Amygdala (tissue), 56 donors: ENCODE measurements around the gene NFIA.
A peak's percentile ranks its signal among the peaks of the same experiment; 100 is the strongest.

Source experiments
- DNase-seq, 56 donors: peaks; one replicate each; lab custom pipeline; 2025; lab: John Stamatoyannopoulos, UW

Gene NFIA

DNA sequence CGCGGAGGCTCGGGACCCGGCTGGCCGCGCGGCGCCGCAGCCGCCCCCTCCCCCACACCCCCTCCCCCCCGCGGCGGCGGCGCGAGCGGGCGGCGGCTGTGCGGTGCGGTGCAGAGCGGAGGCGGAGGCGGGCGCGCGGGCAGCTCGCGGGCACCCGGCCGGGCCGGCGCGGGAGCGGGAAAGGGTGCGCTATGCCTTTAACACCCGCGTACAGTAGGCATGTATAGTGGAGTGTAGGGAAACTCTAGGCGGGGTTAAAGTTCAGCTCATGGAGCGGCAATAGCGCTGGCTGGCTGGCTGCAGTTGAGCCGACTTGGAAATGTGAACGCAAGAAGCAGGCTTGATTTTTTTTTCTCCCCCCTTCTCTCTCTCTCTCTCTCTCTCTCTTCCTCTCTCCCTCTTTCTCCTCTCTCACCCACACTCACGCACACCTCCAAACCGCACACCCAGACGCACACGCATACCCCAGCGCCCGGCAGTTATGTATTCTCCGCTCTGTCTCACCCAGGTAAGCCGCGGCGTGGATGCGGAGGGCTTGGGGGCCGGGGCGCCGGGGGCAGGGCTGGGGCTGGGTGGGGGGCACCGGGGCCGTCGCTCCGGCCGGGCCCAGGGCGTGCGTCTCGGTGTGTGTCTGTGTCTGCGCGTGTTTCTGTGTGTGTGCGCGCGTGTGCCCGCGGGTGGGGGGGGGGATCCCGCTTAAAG, at the start of gene NFIA:
Gene NFIA, plus strand, starts transcription at position 251 of the 702 bp plus-strand sequence.
- DNase-seq: peak in 31 of 56 donors; percentile 27 to 76 (median 58)

DNA sequence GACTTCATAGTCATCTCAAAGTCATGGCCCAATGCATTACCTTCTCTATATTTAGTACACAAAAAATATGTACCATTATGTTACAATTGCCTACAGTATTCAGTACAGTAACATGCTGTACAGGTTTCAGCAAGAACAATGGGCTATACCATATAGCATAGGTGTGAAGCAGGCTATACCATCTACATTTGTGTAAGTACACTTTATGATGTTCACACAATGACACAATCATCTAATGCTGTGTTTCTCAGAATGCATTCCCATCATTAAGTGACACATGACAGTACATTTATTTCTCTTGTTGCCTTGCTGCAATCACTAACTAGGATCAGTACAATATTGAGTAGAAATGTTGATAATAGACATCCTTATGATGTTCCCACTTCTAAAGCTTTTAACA, 46.5 kb upstream of the NFIA start:
- no peak for DNase-seq

DNA sequence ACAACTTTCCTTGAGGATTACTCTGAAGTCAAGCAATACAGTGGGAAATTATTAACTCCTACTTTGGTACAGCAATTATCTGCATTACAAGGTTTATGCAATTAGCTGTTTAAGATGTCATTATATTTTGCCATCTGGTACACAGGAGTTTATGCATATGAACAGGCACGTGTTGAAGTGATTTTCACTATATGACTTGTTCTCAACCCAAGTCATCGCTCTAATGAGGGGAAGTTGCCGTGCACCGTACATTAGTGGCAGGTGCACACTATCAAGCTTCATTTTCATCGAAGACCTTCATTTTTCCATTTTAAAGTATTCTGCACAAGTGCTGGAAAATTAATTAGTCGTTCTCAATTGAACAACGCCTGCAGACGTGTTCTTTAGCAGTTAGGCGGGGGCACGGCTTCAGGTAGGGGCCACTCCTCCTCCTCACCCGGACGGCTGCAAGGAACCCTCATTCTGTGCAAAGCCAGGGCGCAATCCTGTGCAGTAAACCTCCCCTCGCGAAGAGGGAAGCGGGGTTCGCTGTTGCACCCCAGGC, 39.8 kb upstream of the NFIA start:
- no peak for DNase-seq

DNA sequence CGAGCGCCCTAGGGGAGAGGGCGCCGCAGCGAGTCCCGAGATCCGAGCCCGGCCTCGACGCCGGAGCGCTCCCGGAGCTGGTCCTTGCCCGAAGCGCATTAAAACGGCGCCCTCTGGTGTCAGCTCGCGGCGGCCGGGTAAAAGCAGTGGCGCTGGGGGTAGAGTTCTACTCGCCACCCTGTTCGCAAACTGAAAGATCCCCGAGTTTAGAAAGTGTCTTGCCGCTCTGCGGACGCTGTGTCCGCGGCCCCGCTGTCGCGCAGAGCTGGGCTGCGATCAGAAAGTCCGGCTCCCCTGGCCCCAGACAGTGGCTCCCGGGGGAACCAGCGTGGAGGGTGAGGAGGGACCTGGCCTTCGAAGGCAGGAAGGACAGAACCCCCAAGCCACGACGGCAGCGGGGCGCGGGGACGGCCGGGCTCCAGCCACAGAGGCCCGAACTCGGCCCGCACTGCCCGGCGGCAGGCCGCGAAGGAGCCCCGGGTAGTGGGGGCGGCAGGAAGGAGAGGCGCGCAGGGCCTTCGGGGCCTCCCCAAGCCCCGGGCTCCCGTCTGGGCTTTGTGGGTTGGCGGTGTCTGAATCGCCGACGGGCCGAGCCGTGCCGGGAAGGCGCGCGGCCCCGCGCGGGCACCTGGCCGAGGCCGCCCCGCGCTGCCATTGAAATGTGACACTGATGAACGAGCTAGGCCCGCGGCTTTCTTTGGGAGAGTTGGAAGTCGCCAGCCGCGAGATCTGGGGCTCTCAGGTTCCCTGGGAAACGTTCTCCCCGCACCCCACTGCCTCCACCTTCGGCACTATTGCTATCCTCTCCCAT, 39.1 kb upstream of the NFIA start:
- DNase-seq: peak in 53 of 56 donors; percentile 23 to 89 (median 63)

DNA sequence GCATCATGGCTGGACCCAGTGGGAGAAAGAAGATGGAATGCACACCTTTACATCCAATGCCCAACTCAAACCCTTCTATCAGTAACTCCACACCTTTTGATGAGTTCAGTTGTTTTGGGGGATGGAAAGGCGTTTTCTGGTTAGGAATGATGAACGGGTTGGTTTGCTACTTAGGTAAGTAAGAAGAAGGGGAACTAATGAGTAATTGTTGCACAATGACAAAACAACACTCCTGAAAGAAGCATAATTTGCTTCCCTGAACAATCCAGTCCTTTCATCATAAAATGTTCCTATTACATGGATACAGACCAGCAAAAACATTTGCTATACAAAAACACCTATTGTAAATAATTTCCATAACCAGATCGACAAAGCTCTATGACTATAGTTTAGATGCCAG, 35.9 kb upstream of the NFIA start:
- no peak for DNase-seq

DNA sequence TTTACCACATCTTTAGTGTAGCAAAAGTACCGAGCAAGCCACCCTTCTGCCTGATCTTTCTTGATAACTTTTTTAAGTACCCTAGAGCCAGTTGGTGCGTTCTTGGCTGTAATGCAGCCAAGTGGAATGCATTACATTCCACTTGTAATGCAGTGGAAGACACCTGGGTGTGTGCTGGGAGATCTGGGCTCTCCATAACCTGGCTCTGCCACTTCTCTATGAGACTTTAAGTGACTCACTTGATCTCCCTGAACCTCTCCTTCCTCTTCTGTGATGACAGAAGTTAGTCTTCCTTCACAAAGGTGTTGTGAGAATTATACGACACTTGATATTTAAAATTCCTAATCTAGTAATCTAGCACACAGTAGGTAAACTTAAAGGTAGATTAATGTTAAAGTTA, 35.3 kb upstream of the NFIA start:
- no peak for DNase-seq

DNA sequence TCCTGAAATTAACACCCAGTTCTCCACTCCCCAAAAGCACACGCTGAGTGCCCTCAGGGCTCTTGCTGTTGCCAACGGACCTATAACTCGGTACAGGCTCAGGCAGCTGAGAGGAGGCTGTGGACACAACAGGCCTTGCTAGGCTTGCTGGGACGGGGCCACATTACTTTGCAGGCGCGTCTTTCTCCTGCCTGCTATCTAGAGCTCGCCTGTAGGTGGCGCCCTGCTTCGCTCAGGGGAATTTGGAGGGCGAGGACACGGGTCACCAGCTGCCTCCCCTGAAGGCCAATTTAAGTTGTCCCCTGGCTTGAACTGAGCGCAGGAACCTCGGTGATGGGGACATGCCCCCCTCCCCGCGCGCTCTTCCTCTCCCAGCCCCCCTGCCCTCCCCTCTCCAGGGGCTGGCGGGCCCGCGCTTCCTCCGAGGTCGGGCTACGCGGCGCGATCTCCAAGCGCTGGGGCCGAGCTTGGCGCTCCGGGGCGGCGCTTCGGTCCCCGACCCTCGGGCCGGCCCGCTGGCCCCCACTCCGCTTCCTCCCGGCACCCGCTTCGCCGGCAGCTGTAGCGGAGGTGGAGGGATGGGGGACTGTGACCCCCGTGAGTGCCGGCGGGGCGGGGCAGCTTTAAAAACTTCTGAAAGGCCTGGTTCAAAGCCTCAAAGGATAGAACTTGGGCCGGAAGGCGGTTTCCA, 32.4 kb upstream of the NFIA start:
- DNase-seq: peak; percentile 65 to 94 (median 86)

DNA sequence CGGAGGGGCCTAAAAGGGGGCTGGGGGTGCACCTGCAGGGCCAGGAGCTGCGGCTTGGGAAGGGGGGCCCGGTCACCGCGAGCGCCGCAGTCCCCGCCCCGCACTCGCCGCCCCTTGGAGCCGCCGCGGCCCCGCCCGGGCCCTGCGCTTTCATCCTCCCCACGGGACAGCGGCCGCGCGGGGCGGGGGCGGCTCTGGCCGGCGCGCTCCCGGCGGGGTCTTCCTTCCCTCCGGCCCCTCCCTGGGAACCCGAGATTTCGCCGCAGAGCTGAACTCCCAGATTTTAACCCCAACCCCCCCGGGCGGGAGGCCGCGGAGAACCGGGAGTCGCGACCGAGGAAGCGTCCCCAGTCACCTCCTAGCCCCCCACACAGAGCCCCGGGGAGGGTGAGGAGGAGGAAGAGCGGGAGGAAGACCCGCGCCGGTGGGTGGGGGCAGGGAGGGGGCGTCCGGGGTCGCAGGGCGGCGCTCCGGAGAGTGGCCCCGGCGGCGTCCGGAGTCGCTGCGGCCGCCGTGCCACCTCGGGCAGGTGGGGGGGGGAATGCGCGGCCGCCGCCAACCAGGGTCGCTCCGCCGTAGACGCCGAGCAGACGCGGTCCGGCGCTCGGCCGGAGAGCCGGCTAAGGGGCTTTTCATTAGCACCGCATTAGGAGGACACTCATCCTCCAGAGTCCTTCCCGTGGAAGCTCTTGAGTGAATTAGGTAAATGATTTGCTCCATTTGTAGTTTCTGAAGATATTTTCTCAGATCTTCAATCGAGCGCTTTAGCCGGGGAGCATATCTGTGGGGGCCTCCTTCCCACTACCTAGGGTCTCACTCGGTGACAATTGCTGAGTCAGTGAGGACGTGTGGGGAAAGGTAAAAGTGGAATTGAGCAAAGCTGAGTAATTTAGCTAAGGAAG, 31.6 kb upstream of the NFIA start:
- DNase-seq: peak in 26 of 56 donors; percentile 19 to 76 (median 56)

DNA sequence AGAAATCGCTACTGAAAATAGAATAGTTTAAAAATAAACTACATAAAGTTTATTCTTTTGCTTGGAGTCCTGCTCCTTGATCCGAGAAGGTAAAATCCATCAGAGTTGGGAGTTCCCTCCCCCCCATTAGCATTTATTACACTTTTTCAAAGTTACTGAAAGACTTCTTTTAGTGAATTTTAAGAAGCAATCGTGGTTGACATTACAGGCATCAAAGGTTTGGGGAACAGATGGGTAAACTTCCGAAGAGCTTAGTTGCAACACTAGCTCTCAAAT, 31.0 kb upstream of the NFIA start:
- DNase-seq: no peak

DNA sequence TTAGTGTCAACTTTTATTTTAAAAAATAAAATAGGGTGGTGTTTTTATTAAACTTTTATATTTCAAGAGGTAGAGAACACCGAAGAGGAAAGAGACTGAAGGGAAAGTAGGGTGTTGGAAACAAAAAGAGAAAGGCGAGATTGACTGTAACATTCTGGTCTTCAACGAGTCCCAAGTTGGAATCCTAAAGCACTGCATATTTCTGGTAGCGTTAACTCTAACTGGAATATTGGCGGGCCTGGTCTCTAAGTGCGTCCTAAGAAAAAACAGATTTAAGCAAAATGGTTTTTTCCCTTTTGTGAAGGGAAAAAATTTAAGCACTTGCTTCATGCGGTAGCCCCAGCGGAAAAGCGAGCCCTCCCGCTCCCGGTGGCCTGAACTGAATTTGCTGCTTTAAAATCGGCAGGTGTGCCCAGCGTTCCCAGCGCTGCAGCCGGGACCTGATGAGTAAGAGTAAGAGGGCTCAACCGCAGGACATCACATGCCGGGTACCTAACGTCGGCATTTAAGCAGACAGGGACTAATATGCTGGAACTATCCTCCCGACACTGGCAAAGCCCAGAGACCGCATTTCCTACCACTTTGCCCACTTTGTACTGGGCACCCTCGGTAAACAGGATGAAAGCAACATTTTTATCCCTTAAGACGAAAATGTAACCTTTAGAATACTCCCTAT, 30.5 kb upstream of the NFIA start:
- DNase-seq: peak in 12 of 56 donors; percentile 1 to 32 (median 10)

DNA sequence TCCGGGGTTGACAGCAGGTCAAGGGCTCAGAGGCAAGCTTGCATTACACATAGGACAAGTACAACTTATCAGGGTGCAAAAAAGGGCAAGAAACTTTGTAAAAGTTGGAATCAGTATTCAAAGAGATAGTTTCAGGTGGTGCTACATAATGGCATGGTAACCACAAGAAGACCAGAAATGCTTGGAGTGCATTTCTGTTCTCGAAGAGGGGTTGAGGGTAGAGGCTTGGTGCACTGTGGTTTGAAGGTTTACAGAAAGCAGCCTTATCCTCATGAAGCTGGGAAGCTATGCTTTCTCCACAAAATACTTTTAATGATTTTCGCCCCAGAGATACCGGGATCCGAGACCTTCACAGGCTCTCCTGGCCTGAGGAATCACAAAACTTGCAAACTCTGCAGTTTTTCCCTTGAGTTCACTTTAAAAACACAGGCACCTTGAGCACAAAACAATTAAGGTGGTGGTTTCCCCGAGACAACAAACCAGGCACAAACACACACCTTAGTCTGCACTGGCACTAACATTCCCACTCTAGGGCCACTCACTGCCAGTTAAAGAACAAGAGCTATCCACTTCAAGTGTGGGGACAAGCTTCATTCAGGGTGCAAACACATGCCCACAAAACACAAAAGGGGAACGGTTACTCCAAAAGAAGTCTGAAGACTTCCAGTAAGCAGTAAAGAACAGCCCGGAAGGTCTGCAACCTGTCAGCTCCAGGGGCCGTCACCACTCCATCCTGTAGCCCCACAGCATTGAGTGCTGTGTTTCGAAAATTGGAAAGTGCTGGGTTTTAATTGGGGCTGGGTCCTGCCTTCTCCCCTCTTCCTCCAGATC, 29.8 kb upstream of the NFIA start:
- DNase-seq: peak in 10 of 56 donors; percentile 3 to 45 (median 26)

DNA sequence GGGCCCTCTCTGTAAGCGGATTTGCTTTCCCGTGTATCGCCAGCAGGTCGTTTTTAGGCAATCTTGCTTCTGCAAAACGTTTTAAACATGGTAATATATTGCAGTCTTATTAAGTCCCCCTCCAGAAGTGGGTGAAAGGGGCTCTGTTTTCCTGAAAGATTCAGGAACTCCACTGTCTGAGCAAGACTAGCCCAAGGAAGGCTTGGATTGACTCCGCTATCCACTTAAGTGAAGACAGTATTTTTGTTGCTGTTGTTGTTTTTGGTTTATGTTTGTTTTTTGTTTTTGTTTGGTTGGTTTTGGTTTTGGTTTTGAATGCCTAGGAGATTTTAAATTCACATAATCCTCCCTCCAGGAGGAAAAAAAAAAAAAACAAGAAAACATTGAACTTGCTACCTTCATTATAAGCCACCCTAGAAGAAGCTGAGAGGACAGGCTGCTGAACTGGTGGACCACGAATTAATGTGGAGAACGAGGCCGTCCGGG, 29.1 kb upstream of the NFIA start:
- no peak for DNase-seq

DNA sequence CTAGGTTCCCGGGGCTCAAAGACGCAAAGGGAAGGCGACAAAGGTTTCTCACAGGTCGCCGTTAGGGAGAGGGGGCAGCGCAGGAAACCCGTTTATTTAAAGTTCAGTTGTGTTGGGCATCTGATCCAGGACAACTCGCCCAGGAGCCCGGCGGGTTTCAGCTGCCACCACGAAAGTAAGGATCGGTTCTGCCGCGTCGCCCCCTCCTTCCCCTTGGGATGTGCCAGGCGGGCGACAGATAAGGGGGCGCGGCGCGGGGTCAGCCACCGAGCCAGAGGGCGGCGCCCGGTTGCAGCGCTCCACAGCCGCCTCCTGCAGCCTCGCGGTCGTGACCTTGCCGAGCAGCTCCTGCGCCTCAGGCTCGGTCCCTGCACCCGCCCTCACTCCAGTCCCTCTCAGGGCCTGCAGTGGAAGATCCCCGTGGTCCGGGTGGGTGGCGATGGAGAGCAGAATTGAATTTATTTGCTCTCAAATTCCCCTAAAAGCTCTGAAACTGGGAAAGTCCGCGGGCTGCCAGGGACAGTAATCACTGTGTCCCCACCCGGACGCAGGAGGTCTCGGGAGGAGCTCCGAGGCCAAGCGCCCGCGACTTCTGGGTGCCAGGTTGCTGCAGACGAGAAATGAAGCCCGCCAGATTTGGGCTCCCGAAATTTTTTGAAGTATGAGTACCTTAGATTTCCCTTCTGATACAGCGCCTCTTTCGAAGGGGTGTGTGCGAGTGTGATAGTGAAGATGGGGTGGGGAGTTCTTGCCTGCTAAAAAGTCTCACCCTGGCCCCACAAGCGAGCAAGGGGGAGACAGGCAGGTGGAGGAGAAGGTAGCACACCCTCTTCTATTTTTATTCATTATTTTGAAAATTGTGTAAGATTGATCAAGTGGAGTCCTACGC, 28.4 kb upstream of the NFIA start:
- peak in 35 of 56 donors; percentile 12 to 68 (median 39) for DNase-seq

DNA sequence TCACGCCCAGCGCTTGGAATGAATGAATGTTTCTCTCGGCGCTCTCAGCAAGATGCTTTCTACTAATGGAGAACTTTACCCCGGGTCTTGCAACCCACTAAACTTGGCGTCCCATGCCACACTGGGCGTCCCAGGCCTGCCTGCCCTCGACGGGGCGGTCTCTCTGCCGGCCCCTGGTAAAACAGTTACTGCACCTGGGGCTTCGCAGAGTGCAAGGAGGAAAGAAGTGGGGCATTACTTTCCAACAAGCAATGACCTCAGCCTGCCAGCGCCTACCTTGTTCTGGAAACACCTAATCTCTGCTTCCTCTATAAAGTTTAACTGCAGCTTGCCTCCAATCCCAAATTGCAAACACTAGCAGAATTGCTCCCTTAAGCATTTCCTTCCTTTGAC, 27.8 kb upstream of the NFIA start:
- no peak for DNase-seq

DNA sequence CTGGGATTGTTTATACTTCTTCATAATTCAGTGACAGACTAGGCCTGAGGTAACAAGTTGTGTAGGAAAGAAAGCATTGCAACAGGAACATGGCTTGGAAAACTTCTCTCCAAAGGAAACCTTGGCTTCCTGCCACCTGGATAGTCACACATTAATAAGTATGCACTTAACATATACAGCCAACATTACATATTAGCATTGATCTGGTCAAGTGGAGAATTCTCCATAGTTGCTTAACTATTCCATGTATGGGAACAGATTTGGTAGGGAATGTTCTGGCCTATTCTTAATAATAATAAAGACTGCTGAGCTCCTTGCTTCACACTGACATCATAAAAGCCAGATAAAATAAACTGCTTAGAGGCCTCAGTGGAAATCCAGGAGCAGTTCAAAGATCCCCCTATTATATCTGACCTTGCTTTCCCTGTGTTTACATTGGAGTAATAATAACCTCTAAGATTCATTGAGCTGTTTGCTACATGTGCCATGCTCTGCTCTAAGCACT, 27.2 kb upstream of the NFIA start:
- DNase-seq: peak in 1 of 56 donors; percentile 4

DNA sequence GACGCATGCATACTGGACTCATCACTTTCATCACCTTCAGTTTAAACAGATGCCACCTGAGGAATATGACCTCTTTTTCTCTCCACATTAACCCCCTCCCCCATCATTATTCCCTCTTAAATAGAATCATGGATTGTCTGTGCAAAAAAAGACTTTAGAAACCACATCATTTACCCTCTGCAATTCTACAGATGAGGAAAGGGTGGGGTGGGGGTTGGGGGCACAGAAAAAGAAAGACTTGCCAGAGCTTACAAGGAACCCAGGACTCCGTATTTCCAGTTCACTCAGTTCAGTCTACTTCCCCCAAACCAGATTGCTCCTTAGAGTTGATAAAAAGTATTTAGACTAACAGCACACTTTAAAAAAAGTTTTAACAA, 26.2 kb upstream of the NFIA start:
- DNase-seq: no peak
